ENCODE measurements around the gene PIBF1.

DNA sequence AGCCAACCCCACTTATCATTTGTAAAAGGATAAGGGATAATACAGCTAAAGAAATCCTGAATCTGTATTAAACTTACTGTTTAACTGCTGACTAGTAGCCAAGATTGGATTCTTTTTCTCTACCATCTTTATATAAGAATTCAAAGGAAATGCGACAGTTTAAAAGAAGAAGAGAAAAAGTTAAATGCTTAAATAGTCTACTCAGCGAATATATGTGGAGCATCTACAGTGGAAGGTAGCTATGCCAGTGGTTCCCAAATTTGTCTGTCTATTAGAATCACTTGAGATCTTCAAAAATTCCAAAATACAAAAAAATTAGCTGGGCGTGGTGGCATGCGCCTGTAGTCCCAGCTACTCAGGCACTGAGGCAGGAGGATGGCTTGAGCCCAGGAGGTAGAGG, 216.1 kb downstream of the PIBF1 start:
- TF ChIP-seq, protein P1, sequence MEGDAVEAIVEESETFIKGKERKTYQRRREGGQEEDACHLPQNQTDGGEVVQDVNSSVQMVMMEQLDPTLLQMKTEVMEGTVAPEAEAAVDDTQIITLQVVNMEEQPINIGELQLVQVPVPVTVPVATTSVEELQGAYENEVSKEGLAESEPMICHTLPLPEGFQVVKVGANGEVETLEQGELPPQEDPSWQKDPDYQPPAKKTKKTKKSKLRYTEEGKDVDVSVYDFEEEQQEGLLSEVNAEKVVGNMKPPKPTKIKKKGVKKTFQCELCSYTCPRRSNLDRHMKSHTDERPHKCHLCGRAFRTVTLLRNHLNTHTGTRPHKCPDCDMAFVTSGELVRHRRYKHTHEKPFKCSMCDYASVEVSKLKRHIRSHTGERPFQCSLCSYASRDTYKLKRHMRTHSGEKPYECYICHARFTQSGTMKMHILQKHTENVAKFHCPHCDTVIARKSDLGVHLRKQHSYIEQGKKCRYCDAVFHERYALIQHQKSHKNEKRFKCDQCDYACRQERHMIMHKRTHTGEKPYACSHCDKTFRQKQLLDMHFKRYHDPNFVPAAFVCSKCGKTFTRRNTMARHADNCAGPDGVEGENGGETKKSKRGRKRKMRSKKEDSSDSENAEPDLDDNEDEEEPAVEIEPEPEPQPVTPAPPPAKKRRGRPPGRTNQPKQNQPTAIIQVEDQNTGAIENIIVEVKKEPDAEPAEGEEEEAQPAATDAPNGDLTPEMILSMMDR (IDR thresholded peaks at IDR 0.05) = no peak
- TF ChIP-seq POLR2A (IDR thresholded peaks at IDR 0.05) (no peak), EP300 (IDR thresholded peaks at IDR 0.05) (no peak)

Data from suprapubic skin (tissue), 3 donors.